ENCODE measurements around the gene CNPY4.

DNA sequence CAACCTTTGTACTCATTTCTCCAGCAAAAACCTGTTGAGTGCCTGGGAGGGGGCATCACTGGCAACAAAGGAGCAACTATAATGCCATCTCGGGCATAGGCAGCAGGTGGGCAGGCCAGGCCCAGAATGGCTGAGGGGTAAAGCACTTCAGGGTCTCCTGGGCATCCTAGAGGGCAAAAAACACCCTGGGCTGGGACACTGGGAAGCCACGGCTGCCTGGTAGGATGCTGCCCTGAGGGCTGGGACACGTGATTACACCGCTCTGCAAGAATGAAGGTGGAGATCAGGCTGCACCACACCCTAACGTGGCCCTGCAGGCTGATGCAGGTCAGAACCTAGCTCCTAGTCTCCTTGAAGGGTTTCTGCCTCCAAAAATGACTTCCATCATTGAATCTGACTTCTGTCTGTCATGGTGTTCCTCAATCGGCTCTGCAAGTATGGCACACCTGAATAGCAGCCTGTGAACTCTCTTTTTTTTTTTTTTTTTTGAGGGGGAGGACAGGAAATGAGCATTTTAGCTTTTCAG, 43.6 kb downstream of the CNPY4 start:
- TF ChIP-seq, protein P1, sequence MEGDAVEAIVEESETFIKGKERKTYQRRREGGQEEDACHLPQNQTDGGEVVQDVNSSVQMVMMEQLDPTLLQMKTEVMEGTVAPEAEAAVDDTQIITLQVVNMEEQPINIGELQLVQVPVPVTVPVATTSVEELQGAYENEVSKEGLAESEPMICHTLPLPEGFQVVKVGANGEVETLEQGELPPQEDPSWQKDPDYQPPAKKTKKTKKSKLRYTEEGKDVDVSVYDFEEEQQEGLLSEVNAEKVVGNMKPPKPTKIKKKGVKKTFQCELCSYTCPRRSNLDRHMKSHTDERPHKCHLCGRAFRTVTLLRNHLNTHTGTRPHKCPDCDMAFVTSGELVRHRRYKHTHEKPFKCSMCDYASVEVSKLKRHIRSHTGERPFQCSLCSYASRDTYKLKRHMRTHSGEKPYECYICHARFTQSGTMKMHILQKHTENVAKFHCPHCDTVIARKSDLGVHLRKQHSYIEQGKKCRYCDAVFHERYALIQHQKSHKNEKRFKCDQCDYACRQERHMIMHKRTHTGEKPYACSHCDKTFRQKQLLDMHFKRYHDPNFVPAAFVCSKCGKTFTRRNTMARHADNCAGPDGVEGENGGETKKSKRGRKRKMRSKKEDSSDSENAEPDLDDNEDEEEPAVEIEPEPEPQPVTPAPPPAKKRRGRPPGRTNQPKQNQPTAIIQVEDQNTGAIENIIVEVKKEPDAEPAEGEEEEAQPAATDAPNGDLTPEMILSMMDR (IDR thresholded peaks at IDR 0.05), result no peak
- no peak for TF ChIP-seq POLR2A (IDR thresholded peaks at IDR 0.05)

Measured in uterus (tissue), 2 donors.